Mucosa of descending colon (tissue), 3 donors: Measurements from ENCODE around the gene HAUS5. TPM values are rescaled to one million over a fixed set of nuclear protein-coding genes. Genes with fewer than 3 reads are reported as not detected.
"Not testable (repeated sequence)": the region's sequence is repeated elsewhere in the genome, so short reads cannot be mapped to it uniquely, and the experiment has no call there.

Experiments used
- ATAC-seq: fragments of 200-7000 bp; cut with Tn5 transposase; one replicate; pipeline ENCODE4 v1.9.1; 2020; ENCODE audit warnings: mild to moderate bottlenecking, moderate library complexity
- DNase-seq, 3 donors: peaks; one replicate each; pipeline ENCODE4 v3.0.0-alpha.2; 2020
- H3K36me3 ChIP-seq: fragments of 200-600 bp; one replicate; pipeline ENCODE4 v1.8.0; 2021; ENCODE audit warnings: low read depth, mild to moderate bottlenecking
- H3K4me1 ChIP-seq: fragments of 200-600 bp; one replicate; pipeline ENCODE4 v1.8.0; 2021; ENCODE audit warnings: low read depth, mild to moderate bottlenecking
- H3K4me3 ChIP-seq: fragments of 200-600 bp; one replicate; pipeline ENCODE4 v1.8.0; 2021; ENCODE audit warnings: mild to moderate bottlenecking
- H3K9me3 ChIP-seq: fragments of 200-600 bp; one replicate; pipeline ENCODE4 v1.8.0; 2021; ENCODE audit warnings: mild to moderate bottlenecking
- intact Hi-C, 2 donors: fragments of 100-400 bp; cut with DNase I in 1 of 2; cut with micrococcal nuclease in 1 of 2; formaldehyde crosslinking; loops; one replicate each; pipeline versions ENCODE4 v1.11.0 to v1.11.1; 2022; cut with DNase I, micrococcal nuclease
- total RNA-seq, 3 donors: library from RNA; stranded (reverse); fragmentation: NEBNext Ultra II Directional in 2 of 3; extraction: Animal tissue kit (Norgen Biotek cat#: 25700) in 2 of 3; gene quantifications; one replicate each; pipeline versions ENCODE4 v1.2.1 to v1.2.4, GENCODE V29; 2021 to 2023
- TF ChIP-seq, protein P1 (sequence below): fragments of 200-600 bp; IDR thresholded peaks from one replicate; pipeline ENCODE4 v1.8.0; 2022; ENCODE audit warnings: antibody characterized with exemption, mild to moderate bottlenecking
- donor health status: DM: no; HTN: no; CAD: no; lungs with moderate emphysema.
- donor health status: DM: no; HTN: no; CAD: no.
- donor health status: DM: no; HTN: yes; CAD: no.

The HAUS5 gene
- total RNA-seq, 3 donors from 2014 or later = 6.4 to 13.2 (median 9.0) TPM

DNA sequence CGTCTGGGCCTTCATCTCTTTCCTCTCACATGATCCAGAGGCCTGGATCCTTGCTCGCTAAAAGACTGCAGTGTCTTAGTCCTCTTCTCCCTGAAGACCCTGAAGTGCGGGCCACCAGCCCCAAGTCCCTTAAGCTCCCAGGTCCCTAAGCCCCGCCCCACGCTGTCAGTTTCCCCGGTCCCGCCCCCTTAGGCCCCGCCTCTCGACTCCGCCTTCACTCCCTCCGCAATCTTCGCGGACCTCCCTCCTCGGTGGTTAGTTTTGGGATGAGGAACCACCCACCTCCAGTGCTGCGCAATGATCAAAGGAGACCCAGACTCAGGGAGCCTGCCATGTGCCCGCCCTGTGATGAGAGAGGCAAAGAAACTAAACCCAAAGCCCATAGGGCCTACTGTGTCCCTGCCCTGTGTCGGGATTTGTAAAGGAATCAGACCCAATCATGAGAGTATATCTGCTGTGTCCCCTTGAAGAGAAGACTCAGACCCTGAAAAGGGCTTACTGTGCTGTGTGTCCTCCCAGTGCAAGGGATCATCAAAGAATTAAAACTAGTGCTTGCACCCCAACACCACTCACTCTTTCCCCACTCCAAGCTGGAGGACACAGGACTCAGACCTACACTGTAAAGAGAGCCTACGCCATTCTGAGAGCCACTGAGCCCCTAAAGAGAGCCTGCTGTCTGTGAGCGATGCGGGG lies 32.6 kb downstream of the HAUS5 start:
- TF ChIP-seq, protein P1, sequence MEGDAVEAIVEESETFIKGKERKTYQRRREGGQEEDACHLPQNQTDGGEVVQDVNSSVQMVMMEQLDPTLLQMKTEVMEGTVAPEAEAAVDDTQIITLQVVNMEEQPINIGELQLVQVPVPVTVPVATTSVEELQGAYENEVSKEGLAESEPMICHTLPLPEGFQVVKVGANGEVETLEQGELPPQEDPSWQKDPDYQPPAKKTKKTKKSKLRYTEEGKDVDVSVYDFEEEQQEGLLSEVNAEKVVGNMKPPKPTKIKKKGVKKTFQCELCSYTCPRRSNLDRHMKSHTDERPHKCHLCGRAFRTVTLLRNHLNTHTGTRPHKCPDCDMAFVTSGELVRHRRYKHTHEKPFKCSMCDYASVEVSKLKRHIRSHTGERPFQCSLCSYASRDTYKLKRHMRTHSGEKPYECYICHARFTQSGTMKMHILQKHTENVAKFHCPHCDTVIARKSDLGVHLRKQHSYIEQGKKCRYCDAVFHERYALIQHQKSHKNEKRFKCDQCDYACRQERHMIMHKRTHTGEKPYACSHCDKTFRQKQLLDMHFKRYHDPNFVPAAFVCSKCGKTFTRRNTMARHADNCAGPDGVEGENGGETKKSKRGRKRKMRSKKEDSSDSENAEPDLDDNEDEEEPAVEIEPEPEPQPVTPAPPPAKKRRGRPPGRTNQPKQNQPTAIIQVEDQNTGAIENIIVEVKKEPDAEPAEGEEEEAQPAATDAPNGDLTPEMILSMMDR = no peak
- peaks cover 31% of the 10 kb centered on the region for H3K4me1 ChIP-seq
- DNase-seq (peak; percentile 88 to 90 (median 89)), ATAC-seq (peak; percentile 20)
- H3K4me3 ChIP-seq = peak overlapping the region; percentile 30
- intact Hi-C loops = loop anchor here in 1 of 2 donors (5.0 kb wide), 1 partner anchor 398 kb away; the partner anchor contains the start of gene LSR
- no peaks in the 10 kb centered on the region for H3K9me3 ChIP-seq
- H3K36me3 ChIP-seq = no peaks in the 10 kb centered on the region

DNA sequence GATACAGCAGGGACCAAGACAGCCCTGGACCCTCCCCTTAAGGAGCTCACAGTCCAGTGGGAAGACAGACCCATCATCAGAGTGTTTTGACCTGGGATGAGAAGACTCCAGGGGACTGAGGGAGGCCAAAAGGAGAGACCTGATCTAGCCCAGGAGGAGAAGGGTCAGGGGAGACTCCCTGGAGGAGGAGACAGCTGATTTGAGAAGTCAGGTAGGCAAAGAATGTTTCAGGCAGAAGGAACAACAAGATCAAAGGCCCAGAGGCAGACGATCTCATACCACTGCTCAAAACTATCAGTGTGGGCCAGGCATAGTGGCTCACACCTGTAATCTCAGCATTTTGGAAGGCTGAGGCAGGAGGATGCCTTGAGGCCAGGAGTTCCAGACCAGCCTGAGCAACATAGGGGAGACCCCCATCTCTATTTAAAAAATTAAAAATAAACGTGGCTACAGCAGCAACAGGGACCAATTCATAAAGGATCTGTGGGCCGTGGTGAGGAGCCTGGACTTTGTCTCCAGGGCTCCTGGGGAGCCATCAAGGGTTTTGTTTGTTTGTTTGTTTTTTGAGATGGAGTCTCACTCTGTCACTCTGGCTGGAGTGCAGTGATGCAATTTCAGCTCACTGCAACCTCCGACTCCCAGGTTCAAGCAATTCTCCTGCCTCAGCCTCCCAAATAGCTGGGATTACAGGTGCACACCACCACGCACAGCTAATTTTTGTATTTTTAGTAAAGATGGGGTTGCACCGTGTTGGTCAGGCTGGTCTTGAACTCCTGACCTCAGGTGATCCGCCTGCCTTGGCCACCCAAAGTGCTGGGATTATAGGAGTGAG lies 33.4 kb downstream of the HAUS5 start:
- Histone ChIP-seq H3K4me3 (no peak overlapping the region), H3K36me3 (no peaks in the 10 kb centered on the region), H3K4me1 (peaks cover 31% of the 10 kb centered on the region), H3K9me3 (no peaks in the 10 kb centered on the region)
- ATAC-seq (no peak), DNase-seq (no peak)
- TF ChIP-seq, protein P1 = no peak
- intact Hi-C loops = loop anchor here in 1 of 2 donors (5.0 kb wide), 1 partner anchor 399 kb away; the partner anchor contains the start of gene LSR

DNA sequence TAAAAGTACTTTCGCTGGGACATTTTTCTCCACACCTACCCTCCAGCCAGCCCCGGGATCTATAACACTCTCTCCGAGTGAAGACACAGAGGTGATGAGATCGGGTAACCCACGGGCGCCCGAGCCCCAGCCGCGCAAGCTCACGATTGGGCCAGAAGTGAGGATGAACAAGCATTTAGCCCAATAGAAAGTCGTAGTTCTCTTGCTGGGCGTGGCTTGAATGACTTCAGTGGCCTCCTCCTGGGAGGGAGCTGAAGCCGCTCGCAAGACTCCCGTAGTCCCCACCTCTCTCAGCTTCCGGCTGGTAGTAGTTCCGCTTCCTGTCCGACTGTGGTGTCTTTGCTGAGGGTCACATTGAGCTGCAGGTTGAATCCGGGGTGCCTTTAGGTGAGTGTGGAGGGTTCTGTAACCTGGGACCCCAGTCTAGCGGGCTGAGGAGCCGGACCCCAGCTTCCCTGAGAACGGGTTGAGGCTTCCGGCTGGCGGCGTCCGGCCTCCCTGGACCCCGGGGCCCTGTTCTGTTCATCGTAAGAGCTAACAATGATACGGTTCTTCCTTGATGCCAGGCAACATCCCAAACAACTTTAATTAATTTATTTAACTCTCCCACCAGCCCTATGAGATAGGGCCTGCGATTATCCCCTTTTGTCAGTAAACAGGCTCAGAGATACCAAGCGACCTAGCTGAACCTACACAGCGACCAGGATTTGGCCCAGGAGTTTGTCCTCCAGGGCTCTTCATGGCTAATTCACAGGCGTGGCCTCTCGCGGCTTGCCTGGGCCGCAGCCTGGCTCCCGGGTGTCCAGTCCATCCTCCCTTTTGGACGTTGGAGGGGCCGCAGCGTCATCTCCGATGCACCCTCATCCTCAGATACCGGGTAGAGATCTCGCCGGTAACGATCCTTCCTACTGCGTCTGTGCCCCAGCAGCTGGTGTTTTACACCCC lies 35.8 kb downstream of the HAUS5 start, which contains the start of gene COX6B1:
TSS of gene COX6B1 (plus strand) at position 307 of the 945 bp plus-strand sequence. CDS start 2,921 bp downstream, outside the sequence.
- peaks cover 26% of the 10 kb centered on the region for H3K4me1 ChIP-seq

DNA sequence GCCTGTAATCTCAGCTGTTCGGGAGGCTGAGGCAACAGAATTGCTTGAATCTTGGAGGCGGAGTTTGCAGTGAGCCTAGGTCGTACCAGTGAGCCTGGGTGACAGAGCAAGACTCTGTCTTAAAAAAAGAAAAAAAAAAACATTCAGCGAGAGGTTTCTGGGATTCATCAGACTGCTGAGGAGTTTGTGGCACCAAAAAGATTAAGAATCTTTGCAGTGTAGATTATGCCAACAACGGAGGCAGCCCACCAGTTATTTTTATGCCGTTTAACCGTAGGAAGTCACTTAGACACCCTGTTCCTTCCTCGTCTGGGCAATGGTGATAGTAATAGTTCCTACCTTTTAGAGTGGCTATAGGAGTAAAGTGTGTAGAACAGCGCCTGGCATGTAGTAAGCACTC lies 38.0 kb downstream of the HAUS5 start:
- Histone ChIP-seq H3K9me3 (no peaks in the 10 kb centered on the region), H3K4me3 (no peak overlapping the region), H3K36me3 (peaks cover 12% of the 10 kb centered on the region), H3K4me1 (peaks cover 17% of the 10 kb centered on the region)
- ATAC-seq (no peak), DNase-seq (no peak)
- intact Hi-C loops = no loop called here
- TF ChIP-seq, protein P1 = no peak

More for the DNA sequence above, 35.8 kb downstream of the HAUS5 start, which contains the start of gene COX6B1:
- intact Hi-C loops = loop anchor here in 1 of 2 donors (5.0 kb wide), 1 partner anchor 401 kb away; the partner anchor contains the start of gene LSR
- Histone ChIP-seq H3K9me3 (no peaks in the 10 kb centered on the region), H3K4me3 (peak within 1 kb of the TSS; percentile 67), H3K36me3 (no peaks in the 10 kb centered on the region)
- ATAC-seq = peak; percentile 77
- DNase-seq = peak; percentile 90 to 96 (median 94)
- TF ChIP-seq, protein P1 = no peak

DNA sequence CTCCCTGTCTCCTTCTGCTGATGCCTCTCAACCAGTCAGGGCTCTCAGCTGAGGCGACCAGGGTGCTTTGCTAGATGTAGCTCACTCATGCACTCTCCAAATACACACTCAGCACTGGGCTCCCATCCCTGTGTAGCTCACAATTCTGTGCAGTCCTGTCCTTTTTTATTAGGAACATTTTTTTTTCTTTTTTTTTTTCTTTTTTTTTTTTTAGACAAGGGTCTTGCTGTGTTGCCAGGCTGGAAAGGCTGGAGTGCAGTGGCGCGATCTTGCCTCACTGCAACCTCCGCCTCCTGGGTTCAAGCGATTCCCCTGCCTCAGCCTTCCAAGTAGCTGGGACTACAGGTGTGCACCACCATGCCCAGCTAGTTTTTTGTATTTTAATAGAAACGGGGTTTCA lies 42.3 kb downstream of the HAUS5 start:
- peaks cover 21% of the 10 kb centered on the region for H3K36me3 ChIP-seq
- H3K9me3 ChIP-seq, ATAC-seq, DNase-seq, intact Hi-C loops, H3K4me1 ChIP-seq, H3K4me3 ChIP-seq: not testable (repeated sequence)
